NOMO-1 (cell line): ENCODE results near the gene CFAP77.
A peak's percentile ranks its signal among the peaks of the same experiment; 100 is the strongest.
"Not testable (repeated sequence)": the region's sequence is repeated elsewhere in the genome, so short reads cannot be mapped to it uniquely, and the experiment has no call there.

ENCODE experiments used
- DNase-seq, 2 experiments: peaks; one replicate each; lab custom pipeline; 2025; ENCODE audit not compliant: unreplicated experiment in 2 of 2; lab: John Stamatoyannopoulos, UW

The CFAP77 gene

GRCh38 chr9:132409828-132410528 lies at the start of gene CFAP77:
Gene CFAP77, plus strand, starts transcription at chr9:132410211. Its CDS starts 61 bp downstream, at chr9:132410272.
- DNase-seq: peak; percentile 13 to 18

- no peak for DNase-seq
Observed at GRCh38 chr9:132364068-132364467, 45.9 kb upstream of the CFAP77 start.

- DNase-seq: peak; percentile 14 to 53
Observed at GRCh38 chr9:132365986-132366385, 44.0 kb upstream of the CFAP77 start.

GRCh38 chr9:132366481-132366880 lies 43.5 kb upstream of the CFAP77 start:
- DNase-seq: peak; percentile 36 to 82

GRCh38 chr9:132367613-132368313 lies 42.2 kb upstream of the CFAP77 start:
- DNase-seq: no peak

GRCh38 chr9:132369421-132369820 lies 40.6 kb upstream of the CFAP77 start:
- DNase-seq: no peak

- no peak for DNase-seq
Observed at GRCh38 chr9:132370592-132370991, 39.4 kb upstream of the CFAP77 start.

GRCh38 chr9:132372177-132373095 lies 37.6 kb upstream of the CFAP77 start:
- DNase-seq: peak; percentile 28 to 43

- DNase-seq: not testable (repeated sequence)
Observed at GRCh38 chr9:132377769-132378168, 32.2 kb upstream of the CFAP77 start.

GRCh38 chr9:132378416-132378815 lies 31.6 kb upstream of the CFAP77 start:
- DNase-seq: not testable (repeated sequence)

GRCh38 chr9:132381966-132382541 lies 28.0 kb upstream of the CFAP77 start:
- DNase-seq: peak; percentile 8 to 85

- no peak for DNase-seq
Observed at GRCh38 chr9:132383462-132383883, 26.5 kb upstream of the CFAP77 start.

GRCh38 chr9:132384376-132384775 lies 25.6 kb upstream of the CFAP77 start:
- no peak for DNase-seq

- DNase-seq: no peak
Observed at GRCh38 chr9:132387133-132387532, 22.9 kb upstream of the CFAP77 start.

- no peak for DNase-seq
Observed at GRCh38 chr9:132390966-132391365, 19.0 kb upstream of the CFAP77 start.

- DNase-seq: no peak
Observed at GRCh38 chr9:132391449-132391848, 18.6 kb upstream of the CFAP77 start.

- no peak for DNase-seq
Observed at GRCh38 chr9:132395560-132395959, 14.5 kb upstream of the CFAP77 start.

GRCh38 chr9:132401824-132402223 lies 8.2 kb upstream of the CFAP77 start:
- DNase-seq: no peak

- no peak for DNase-seq
Observed at GRCh38 chr9:132404228-132404881, 5.7 kb upstream of the CFAP77 start.

GRCh38 chr9:132406554-132407122 lies 3.4 kb upstream of the CFAP77 start, which contains the start of gene TTF1:
Gene TTF1, minus strand, starts transcription at chr9:132406840. Its CDS starts 4,019 bp downstream, at chr9:132402821.
- DNase-seq: peak; percentile 89 to 95
